Lung microvascular endothelial cell (primary cell): ENCODE measurements around the gene NKAPL. TPM values are rescaled to one million over a fixed set of nuclear protein-coding genes. Genes with fewer than 3 reads are reported as not detected.

Experiments
- DNase-seq, 2 donors: peaks; one replicate each; pipeline versions ENCODE4 v3.0.0 to v3.0.0-alpha.2; 2010; ENCODE audit warnings: low read depth in 2 of 2
- total RNA-seq: library from RNA; depleted of rRNA; stranded (reverse); fragments of >200 nt; gene quantifications from 2 replicates; pipeline ENCODE4 v1.2.1, GENCODE V29; 2014

Gene NKAPL
- total RNA-seq, 1 donor from 2014 or later: 0.20 TPM

DNA sequence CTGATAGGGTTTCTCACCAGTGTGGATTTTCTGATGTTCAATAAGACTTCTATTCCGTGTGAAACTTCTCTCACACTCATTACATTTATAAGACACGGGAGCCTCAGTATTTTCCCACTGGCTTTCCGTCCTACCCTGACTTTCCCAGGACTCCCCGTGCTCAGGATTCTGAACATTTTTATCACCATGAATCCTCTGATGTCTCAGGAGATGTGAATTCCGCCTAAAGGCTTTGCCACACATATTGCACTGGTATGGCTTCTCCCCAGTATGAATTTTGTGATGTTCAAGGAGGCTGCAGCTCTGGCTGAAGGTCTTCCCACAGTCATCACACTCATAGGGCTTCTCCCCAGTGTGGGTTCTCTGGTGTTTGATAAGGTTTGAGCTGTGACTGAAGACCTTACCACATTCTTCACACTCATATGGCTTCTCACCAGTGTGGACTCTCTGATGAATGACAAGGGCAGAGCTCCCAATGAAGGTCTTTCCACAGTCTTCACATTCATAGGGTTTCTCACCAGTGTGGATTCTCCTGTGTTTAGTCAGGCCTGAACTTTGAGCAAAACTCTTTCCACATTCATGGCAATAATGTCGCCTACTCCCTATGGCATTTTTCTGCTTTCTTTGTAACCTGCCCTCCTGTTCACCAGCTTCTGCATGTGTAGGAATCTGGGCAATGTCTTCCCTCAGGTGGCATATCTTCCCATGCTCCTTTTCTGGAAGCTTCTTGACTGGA, 13.7 kb upstream of the NKAPL start:
- no peak for DNase-seq

- no peak for DNase-seq
Observed at GRCh38 chr6:28248916-28249315, 10.2 kb upstream of the NKAPL start.

DNA sequence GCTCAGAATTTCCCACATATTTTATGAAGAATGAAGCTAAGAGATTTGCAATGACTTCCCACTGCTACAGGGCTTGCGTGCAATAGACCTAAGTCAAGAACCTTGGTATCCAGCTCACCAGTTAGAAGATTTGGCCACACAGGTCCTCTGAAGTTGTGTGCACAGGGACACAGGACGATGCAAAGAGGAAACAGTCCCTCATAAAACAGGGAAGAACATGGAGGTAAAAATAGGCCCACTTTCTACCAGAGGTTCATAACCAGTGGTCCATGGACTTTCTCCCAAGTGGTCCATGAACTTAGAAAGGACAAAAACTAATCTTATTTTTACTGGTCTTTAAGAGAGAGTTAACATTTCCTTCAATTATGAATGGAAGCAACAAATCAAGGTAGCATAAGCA, 8.3 kb upstream of the NKAPL start:
- DNase-seq: no peak

DNA sequence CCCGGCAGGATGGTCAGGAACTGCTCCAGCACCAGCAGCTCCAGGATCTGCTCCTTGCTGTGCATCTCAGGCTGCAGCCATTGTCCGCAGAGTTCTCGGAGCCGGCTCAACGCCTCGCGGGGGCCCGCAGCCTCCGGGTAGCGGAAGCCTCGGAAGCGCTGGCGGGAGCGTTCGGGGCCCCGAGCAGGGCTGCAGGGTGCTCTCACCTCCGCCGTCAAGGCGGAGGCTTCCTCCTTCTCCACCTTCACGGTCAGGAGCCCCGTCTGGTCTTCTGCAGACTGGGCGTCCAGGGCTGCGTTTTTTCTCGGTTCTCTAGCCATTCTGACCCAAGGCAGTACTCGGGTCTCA, 7.5 kb upstream of the NKAPL start:
- peak; percentile 5 to 47 for DNase-seq

DNA sequence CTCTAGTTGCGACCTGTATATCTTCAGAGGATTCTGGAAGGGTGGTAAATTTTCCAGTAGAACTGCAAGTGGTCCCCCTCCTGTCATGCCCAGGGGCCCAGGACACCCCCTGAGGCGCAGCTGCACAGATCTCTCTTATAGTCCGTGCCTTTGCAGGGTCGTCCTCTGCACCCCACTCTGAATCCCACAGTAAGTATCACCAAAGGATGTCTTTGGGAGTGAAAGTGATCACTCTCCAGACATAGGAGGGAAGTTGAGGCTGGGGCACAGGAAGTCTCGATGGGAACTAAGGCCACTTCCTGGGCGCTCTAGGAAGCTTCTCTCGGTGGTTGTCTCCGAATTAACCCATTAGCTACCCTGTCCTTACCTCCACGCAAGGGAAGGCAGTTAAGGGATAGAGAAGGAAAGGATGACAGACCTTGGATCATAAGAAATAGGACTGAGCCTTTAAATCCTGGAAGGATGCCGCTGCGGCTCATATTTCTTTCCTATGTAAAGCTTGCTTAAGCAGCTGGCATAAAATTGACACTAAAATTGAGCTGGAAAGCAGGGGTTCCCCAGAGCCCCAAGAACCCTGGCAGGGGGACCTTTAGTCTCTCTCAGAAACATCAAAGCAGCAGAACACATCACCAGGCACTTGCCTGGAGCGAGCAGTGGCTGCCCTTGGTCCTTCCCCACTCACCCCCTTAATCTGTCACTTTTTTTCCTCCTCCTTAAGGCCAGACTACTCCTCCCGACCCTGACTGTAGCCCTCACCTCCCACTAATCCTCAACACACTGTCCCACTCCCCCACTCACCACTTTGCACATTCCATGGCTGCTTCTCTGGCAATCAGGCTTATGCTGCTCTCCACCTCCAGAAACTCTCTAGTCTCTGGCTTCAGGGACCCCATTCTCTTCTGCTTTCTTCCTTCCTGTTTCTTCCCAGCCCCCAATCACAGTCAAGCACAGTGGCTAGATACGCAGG, 6.8 kb upstream of the NKAPL start, which contains the start of gene ZKSCAN4:
Gene ZKSCAN4 (minus strand): TSS at position 261 of the 967 bp plus-strand sequence. CDS start 289 bp downstream, outside the sequence.
- peak; percentile 77 to 92 for DNase-seq

DNA sequence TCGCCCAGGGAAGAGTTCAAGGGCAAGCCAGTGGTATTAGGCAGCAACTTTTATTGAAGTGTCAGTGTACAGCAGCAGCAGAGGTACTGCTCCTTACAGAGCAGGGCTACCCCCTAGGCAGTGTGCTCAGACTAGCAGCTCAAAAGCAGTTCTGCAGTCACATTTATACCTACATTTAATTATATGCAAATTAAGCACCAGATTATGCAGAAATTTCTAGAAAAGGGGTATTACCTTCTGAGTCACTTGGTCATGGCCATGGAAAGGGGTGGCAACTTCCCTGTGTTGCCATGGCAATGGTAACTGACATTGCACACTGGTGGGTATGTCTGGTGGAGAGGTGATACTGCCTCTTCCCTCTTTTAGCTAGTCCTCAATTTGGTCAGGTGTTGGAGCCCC, 5.0 kb upstream of the NKAPL start:
- no peak for DNase-seq

GRCh38 chr6:28257042-28257441, 2.1 kb upstream of the NKAPL start:
- no peak for DNase-seq

DNA sequence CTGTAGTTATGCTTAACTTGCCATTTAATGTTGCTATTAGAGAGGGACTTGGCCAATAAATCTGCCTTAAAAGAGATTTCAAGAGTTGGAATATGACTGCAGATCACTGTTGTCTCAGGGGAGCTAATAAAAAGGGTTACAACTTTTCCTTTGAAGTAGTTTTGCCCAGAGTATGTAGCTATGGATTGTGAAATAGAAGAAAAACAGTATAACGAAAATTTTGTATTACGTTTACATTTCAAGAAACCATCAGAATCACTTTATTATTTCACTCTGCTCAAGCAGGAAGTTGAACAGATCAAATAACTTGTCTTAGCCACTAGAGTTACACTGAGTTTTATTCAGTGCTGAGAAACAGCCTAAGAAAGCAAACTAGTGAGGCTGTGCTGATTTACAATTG, 4.8 kb downstream of the NKAPL start:
- no peak for DNase-seq

- no peak for DNase-seq
Observed at GRCh38 chr6:28264834-28265401, 5.8 kb downstream of the NKAPL start.

DNA sequence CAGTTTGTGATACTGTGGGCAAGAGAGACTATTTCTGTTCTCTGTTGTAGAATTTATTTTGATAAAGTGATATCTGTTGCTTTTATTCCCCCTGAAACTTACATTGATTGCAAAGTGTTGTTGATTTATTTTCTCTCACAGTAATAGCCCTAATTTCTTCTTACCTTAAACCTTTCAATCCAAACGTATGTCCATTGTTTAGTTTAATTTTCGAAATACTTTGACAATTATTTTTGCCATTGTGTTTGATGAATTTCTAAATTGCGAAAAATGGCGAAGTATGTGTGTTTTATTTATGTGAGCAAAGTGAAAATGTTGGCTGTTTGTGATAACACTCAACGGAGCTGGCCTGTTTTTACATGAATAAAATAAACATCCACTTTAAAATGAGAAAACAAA, 7.5 kb downstream of the NKAPL start:
- no peak for DNase-seq

DNA sequence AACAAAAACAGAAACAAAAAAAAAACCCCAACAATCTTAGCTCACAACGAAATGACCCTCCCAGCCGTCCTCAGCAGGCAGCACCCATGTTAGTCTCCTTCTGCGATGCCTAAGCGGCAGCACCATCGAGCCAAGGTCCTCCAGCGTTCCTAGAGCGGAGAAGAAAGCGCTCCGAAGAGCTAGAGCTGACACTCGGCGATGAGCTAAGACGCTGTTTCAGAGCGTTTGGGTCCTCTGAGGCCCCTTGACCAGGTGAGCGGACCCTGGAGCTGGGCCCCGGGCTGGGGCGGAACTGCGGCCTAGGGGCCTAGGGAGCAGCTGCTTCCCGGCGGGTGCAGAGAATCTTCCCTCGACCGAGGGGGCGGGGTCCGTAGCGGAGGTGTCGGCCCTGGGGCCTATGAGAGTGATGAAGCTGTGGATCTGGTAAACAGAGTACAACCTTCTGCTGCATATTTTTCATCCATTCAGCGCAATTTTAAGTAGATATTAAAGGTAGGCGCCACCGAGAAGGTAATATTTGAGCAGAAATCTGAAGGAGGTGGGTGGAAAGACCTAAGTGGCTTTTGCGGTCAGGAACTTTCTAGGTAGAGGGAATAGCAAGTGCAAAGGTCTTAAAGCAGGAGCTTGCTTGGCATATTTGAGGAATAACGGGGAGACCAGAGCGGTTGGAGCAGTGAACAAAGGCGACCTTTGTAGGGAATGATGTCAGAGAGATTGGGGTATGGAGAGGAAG, 8.0 kb downstream of the NKAPL start, which contains the start of gene ZSCAN26:
Gene ZSCAN26 (plus strand): TSS at position 182 of the 733 bp plus-strand sequence. CDS start 4,777 bp downstream, outside the sequence.
- DNase-seq: peak; percentile 77 to 91

GRCh38 chr6:28267695-28268059, 8.6 kb downstream of the NKAPL start:
- no peak for DNase-seq

- DNase-seq: peak; percentile 35 to 91
Observed at GRCh38 chr6:28269492-28269891, 10.4 kb downstream of the NKAPL start.

- no peak for DNase-seq
Observed at GRCh38 chr6:28274888-28275287, 15.8 kb downstream of the NKAPL start.

DNA sequence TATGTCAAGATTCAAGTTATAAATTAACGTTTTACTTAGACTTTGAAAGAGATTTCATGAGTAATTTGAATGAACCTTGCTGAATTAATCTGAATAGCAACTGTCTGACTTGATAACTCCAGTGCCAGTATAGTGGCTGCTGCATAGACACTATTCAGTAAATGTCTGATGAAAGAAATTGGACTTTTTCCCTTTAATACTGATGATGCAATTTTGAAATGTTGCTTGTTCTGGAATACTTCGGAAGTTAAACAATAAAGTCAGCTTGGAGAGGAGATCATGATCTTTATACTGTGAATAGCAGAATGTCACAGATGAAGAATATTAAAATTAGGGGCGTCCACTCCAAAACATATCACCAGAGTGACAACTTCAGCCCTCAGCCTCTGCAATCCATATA, 18.6 kb downstream of the NKAPL start:
- DNase-seq: no peak

GRCh38 chr6:28280595-28281287, 21.6 kb downstream of the NKAPL start:
- DNase-seq: no peak

DNA sequence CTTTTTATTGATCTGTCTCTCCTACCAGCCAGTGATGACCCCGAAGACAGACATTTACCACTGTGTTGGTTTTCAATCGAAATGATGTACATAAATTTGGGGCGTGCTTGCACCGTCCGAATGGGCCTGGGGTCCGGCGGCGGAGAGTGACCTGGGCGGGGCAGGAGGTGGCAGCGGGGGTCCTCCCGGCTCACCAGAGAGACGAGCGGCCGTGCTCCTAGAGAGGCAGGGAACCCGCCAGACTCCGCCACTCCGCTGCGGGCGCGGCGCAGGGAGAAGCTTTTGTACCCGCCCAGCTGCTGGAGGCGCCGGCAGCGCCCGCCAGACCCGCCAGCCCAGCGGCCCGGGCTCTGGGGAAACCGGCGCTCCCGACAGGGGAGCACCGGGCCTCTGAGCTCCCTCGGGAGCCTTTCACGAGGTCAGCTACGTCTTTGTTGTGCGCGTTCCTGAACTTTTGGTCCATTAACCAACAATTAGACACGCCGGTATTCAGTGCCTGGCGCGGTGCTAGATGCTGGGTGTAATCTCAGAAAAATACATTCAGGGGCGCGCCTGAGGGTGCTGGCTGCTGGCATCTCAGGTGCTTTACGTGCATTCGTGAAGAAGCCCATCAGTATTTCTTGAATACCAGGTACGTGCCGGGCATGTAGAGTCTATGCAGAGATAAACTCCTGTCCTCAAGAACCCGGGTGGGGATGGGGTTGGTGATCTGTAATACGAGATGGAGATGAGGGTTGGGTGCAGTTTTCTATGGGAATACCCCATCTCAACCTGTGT, 22.4 kb downstream of the NKAPL start, which contains the start of gene PGBD1:
Gene PGBD1 (plus strand): TSS at position 285 of the 777 bp plus-strand sequence. CDS start 2,242 bp downstream, outside the sequence.
- peak; percentile 81 to 86 for DNase-seq

- DNase-seq: peak in 1 of 2 donors; percentile 2
Observed at GRCh38 chr6:28282926-28283325, 23.8 kb downstream of the NKAPL start.

- DNase-seq: no peak
Observed at GRCh38 chr6:28291573-28291972, 32.5 kb downstream of the NKAPL start.

DNA sequence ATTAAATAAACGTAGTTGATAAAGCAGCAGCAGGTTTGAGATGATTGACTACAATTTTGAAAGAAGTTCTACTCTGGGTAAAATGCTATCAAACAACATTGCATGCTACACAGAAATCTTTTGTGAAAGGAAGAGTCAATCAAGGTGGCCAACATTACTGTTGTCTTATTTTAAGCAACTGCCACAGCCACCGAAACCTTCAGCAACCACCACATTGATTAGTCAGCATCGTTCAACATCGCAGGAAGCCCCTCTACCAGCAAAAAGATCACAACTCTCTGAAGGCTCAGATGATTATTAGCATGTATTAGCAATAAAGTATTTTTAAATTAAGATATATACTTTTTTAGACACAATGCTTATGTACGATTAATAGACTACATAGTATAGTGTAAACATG, 36.2 kb downstream of the NKAPL start:
- DNase-seq: no peak
